ENCODE results near the gene DCLRE1B.

- TF ChIP-seq EZH2phosphoT487 (IDR thresholded peaks at IDR 0.05; ENCODE audit: low read depth, severe bottlenecking, unreplicated experiment) (no peak), CTCF (IDR thresholded peaks at IDR 0.05; ENCODE audit: poor library complexity) (no peak)
Observed at GRCh38 chr1:113872219-113872935, 32.7 kb upstream of the DCLRE1B start.

Data from hepatocyte (in vitro differentiated cells).